GM10266 (cell line): Measurements from ENCODE around the gene PLXDC1.

ENCODE experiments used
- DNase-seq: peaks from one replicate; pipeline ENCODE4 v3.0.0; 2012; ENCODE audit errors: extremely low spot score
- TF ChIP-seq, protein P1 (sequence below): IDR thresholded peaks from 2 replicates; pipeline ENCODE4 v1.5.1; 2012; ENCODE audit warnings: mild to moderate bottlenecking, low read depth; ENCODE audit not compliant: control insufficient read depth, insufficient read depth; ENCODE audit errors: missing control alignments

PLXDC1 gene

DNA sequence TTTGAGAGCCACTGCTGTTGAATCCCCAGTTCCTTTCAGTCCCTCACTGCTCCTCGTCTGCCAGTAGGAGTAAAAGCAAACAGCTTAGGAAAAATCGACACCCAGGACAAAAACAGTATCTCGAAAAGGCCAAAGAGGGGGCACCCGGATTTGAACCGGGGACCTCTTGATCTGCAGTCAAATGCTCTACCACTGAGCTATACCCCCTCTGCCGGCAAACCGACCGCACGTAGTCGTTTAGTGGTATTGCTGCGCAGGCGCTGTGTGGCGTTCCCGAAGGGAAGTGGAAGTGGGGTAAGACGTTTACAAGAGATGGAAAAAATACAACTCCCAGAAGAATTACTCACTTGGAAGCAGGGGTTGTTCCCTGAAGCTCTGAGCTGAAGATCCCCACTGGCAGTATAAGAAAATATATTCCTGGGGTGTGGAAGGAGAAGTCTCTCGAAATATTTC, 2.2 kb upstream of the PLXDC1 start:
- peak; percentile 70 for DNase-seq
- TF ChIP-seq, protein P1, sequence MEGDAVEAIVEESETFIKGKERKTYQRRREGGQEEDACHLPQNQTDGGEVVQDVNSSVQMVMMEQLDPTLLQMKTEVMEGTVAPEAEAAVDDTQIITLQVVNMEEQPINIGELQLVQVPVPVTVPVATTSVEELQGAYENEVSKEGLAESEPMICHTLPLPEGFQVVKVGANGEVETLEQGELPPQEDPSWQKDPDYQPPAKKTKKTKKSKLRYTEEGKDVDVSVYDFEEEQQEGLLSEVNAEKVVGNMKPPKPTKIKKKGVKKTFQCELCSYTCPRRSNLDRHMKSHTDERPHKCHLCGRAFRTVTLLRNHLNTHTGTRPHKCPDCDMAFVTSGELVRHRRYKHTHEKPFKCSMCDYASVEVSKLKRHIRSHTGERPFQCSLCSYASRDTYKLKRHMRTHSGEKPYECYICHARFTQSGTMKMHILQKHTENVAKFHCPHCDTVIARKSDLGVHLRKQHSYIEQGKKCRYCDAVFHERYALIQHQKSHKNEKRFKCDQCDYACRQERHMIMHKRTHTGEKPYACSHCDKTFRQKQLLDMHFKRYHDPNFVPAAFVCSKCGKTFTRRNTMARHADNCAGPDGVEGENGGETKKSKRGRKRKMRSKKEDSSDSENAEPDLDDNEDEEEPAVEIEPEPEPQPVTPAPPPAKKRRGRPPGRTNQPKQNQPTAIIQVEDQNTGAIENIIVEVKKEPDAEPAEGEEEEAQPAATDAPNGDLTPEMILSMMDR, result no peak

DNA sequence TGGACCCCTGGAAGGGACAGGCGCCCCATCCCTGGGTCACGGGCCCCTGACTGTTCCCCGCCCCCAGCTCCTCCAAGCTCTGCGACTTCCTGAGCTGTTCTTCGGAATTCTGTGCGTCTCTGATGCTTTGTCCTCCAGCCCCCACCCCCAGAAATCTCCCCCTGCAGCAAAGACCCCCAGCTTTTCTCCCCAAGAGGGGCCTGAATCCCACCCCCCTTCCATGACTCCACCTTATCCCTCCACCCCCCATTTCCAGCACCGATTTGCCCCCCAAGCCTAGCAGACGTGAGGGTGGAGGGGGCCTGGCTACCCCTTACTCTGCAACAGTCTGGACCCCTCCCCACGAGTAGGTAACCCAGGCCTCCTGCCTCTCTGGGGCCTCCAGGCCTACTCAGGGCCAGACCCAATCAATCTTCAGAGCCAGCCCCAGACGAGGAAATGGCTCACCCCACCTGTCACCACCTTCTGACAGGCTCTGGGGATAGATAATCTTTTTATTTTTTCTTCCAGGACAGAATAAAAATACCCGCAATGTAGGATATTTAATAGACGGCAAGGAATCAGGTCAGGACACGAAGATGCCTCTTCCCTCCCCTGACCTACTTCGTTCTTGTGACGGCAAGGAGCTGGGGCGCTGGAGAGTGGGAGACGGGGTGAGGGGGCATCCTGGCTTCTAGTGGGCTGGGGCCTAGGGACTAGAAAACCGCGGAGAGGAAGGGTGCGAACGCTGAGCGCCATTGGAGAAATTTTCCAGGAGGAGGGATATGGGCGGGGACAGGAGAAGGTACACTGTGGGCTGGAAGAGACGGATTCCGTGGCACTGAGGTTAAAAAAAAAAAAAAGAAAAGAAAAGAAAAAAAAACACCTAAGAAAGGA, 744 bp upstream of the PLXDC1 start:
- DNase-seq, result no peak
- TF ChIP-seq, protein P1, result no peak

DNA sequence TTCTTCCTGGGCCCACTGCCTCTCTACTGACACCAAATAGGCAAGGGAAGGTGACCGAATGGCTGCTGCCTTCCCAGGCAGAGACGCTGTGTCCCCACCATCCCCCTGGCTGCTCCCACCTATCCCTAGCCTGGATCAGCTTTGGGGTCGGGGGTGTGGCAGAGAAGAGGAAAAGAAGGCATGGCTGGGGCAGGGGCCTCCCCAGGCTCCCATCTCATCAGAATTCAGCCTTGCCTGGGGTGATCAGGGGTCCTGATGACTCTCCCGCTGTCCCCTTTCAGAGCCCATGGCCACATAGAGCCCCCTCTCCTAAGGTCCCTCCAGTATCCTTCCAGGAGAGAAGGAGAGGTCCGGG, 665 bp downstream of the PLXDC1 start:
- TF ChIP-seq, protein P1, result no peak
- no peak for DNase-seq

DNA sequence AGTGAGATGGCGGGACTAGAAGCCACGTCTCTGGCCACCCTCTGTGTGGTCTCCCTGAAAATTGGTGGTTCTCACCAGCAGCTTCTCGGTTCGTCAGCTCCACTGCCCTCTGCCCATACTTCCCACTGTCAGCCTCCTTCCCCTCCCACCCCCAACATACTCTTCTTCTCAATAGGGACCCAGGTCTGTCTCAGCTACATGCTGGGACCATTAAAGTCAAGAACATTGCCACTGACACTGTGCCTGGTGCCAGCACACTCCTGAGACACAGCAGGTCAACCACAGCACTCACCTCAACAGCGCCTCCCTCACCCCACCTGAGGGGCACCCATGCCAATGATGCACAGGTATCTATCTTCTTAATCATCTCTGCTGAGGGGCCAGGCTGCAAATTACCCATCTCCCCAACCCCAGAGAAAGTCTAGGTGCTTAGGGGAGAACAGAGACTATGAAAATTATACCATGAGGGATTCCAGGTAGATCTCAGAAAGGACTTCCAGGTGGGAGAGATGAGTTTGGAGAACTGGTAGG, 1.3 kb downstream of the PLXDC1 start:
- no peak for DNase-seq
- TF ChIP-seq, protein P1, result no peak

DNA sequence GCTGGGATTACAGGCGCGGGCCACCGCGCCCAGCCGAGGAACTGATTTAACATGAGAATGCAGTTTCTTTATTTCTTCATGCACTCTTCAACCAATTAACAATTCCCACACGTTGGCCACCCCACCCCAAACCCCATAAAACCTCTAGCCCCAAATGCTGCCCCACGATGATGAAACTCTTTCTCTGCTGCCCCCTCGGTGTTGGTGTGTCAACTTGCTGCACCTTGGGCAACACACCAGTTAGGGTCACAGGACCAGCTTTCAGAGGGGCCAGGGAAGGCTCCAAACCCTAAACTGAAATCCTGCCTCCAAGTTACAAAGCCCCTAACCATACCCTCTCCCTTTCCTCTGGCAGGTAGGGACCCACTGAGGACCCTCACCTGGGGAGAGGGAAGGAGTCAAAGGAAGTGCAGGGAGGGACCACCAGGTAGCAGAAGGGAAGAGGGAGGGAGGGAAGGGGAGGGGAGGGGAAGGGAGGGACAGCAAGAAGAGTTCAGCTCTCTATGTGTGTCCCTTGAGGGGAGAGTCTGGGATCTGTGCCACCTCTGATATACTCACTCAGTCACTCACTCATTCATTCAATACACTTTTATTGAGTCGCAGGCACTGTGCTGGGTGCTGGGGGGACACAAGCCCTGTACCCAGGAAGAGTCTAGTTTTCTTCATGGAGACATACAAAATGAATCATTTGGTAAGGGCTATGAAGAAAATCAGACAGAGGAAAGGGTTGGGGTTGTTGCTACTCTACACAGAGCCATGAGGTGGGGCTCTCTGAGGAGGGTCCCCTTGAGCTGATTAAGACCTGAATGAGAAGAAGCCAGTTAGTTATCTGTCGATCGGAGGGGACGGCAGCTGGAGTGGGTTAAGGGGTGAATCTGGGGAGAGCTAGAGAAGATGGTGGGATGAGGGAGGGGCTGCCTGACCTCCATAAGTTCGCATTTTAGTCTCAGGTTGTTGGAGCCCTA, 3.9 kb downstream of the PLXDC1 start:
- TF ChIP-seq, protein P1, result no peak
- DNase-seq, result no peak

DNA sequence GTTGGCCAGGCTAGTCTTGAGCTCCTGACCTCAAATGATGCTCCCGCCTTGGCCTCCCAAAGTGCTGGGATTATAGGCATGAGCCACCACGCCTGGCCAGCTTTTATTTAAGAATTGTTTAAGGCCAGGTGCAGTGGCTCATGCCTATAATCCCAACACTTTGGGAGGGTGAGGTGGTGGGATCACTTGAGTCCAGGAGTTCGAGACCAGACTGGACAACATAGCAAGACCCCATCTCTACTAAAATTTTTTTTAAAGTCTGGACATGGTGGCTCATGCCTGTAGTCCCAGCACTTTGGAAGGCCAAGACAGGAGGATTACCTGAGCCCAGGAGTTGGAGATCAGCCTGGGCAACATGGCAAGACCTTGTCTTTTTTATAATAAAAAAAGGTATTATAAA, 5.2 kb downstream of the PLXDC1 start:
- DNase-seq, result no peak
- TF ChIP-seq, protein P1, result no peak
